Mesenchymal stem cell (in vitro differentiated cells and primary cell): ENCODE data around the gene SNX8.

Experiments used
- DNase-seq: peaks from one replicate; pipeline ENCODE4 v3.0.0-alpha.2; 2013
- H2AFZ ChIP-seq: one replicate; pipeline ENCODE4 v1.6.1; 2013; ENCODE audit warnings: low read depth, mild to moderate bottlenecking, control low read depth, inconsistent platforms, low read length, moderate library complexity
- H2AK5ac ChIP-seq: 2 replicates; pipeline ENCODE4 v1.6.1; 2013; ENCODE audit warnings: low read length, moderate library complexity, mild to moderate bottlenecking, inconsistent platforms; ENCODE audit not compliant: severe bottlenecking
- H2BK120ac ChIP-seq: one replicate; pipeline ENCODE4 v1.6.1; 2013; ENCODE audit warnings: low read depth, mild to moderate bottlenecking, inconsistent platforms, low read length, moderate library complexity
- H2BK12ac ChIP-seq, 2 experiments: one replicate each; pipeline ENCODE4 v1.6.1; 2013; ENCODE audit warnings: inconsistent platforms in 2 of 2, low read length in 2 of 2, mild to moderate bottlenecking in 2 of 2, moderate library complexity in 2 of 2, control low read depth in 1 of 2
- H2BK15ac ChIP-seq: one replicate; pipeline ENCODE4 v1.6.1; 2013; ENCODE audit warnings: mild to moderate bottlenecking, low read depth, inconsistent platforms; ENCODE audit not compliant: poor library complexity, severe bottlenecking
- H2BK5ac ChIP-seq: 2 replicates; pipeline ENCODE4 v1.6.1; 2013; ENCODE audit warnings: low read depth, mild to moderate bottlenecking, low read length, control low read depth, inconsistent platforms; ENCODE audit not compliant: poor library complexity, severe bottlenecking
- H3K14ac ChIP-seq, 2 experiments: one replicate each; pipeline ENCODE4 v1.6.1; 2013; ENCODE audit warnings: inconsistent platforms in 2 of 2, low read length in 2 of 2, control low read depth in 1 of 2, mild to moderate bottlenecking in 1 of 2, moderate library complexity in 1 of 2
- H3K18ac ChIP-seq, 2 experiments: one replicate each; pipeline ENCODE4 v1.6.1; 2013; ENCODE audit warnings: inconsistent platforms in 2 of 2, low read length in 2 of 2, control low read depth in 1 of 2, low read depth in 1 of 2, mild to moderate bottlenecking in 1 of 2
- H3K23ac ChIP-seq, 2 experiments: one replicate each; pipeline ENCODE4 v1.6.1; 2013; ENCODE audit warnings: inconsistent platforms in 2 of 2, low read length in 2 of 2, mild to moderate bottlenecking in 2 of 2, moderate library complexity in 2 of 2, control low read depth in 1 of 2
- H3K27ac ChIP-seq: 2 replicates; pipeline ENCODE4 v1.5.1; 2013; ENCODE audit warnings: mild to moderate bottlenecking, moderate library complexity, low read length, control low read depth, inconsistent platforms; ENCODE audit not compliant: poor library complexity, severe bottlenecking
- H3K27me3 ChIP-seq, 2 experiments: 2 replicates each; pipeline versions ENCODE4 v1.6.1 to v1.7.0; 2013; ENCODE audit warnings: low read length in 2 of 2, mild to moderate bottlenecking in 2 of 2, moderate library complexity in 2 of 2, control low read depth in 1 of 2, inconsistent platforms in 1 of 2; ENCODE audit not compliant: control insufficient read depth in 1 of 2, insufficient read depth in 1 of 2
- H3K36me3 ChIP-seq, 2 experiments: 2 replicates each; pipeline versions ENCODE4 v1.6.1 to v1.7.0; 2013; ENCODE audit warnings: low read length in 2 of 2, control low read depth in 1 of 2, inconsistent platforms in 1 of 2, low read depth in 1 of 2, mild to moderate bottlenecking in 1 of 2; ENCODE audit not compliant: insufficient read depth in 2 of 2, control insufficient read depth in 1 of 2
- H3K4ac ChIP-seq, 2 experiments: one replicate each; pipeline ENCODE4 v1.6.1; 2013; ENCODE audit warnings: inconsistent platforms in 2 of 2, low read length in 2 of 2, mild to moderate bottlenecking in 2 of 2, moderate library complexity in 2 of 2, control low read depth in 1 of 2, low read depth in 1 of 2
- H3K4me1 ChIP-seq: 2 replicates; pipeline ENCODE4 v1.6.1; 2013; ENCODE audit warnings: low read depth, low read length, control low read depth; ENCODE audit not compliant: control insufficient read depth, insufficient read depth
- H3K4me2 ChIP-seq: 2 replicates; pipeline ENCODE4 v1.6.1; 2013; ENCODE audit warnings: low read length, mild to moderate bottlenecking, inconsistent platforms; ENCODE audit not compliant: poor library complexity, severe bottlenecking
- H3K4me3 ChIP-seq, 2 experiments: 2 replicates each; pipeline versions ENCODE4 v1.5.1 to v1.7.0; 2013; ENCODE audit warnings: low read length in 2 of 2, mild to moderate bottlenecking in 2 of 2, control low read depth in 1 of 2, low read depth in 1 of 2; ENCODE audit not compliant: insufficient read depth in 1 of 2
- H3K79me1 ChIP-seq: replicated peaks from 2 replicates; pipeline ENCODE4 v1.6.1; 2013; ENCODE audit warnings: mild to moderate bottlenecking, control low read depth, low read length, inconsistent platforms; ENCODE audit not compliant: poor library complexity, severe bottlenecking
- H3K9ac ChIP-seq: 2 replicates; pipeline ENCODE4 v1.7.0; 2013; ENCODE audit warnings: mild to moderate bottlenecking, low read length, moderate library complexity
- H3K9me3 ChIP-seq: 2 replicates; pipeline ENCODE4 v1.7.0; 2013; ENCODE audit warnings: mild to moderate bottlenecking, low read length; ENCODE audit not compliant: control insufficient read depth
- H4K8ac ChIP-seq: one replicate; pipeline ENCODE4 v1.6.1; 2013; ENCODE audit warnings: inconsistent platforms, mild to moderate bottlenecking, low read length, moderate library complexity
- H4K91ac ChIP-seq: one replicate; pipeline ENCODE4 v1.6.1; 2013; ENCODE audit warnings: mild to moderate bottlenecking, low read length, inconsistent platforms
- WGBS: methylation state at CpG from one replicate; pipeline ENCODE4 v1.1.7; 2013; ENCODE audit warnings: mixed read lengths; 5-methylcytosine and 5-hydroxymethylcytosine counted together

SNX8 gene

DNA sequence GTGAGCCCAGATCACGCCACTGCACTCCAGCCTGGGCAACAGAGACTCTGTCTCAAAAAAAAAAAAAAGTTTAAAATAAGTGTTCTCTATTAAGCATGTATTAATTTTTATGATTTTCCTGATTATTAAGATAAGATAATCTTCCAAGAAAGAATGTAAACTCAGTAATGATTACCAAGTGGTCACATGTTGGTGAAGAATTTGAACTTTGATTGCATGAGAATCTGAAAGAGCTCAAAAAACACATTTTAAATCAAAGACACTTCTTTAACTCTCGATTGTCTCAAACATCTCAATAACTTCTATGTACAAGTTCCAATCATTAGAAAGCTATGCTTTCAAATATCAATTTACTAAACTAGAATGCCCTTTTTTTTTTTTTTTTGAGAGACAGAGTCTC, 33.8 kb downstream of the SNX8 start:
- Histone ChIP-seq H2BK120ac (no peak overlapping the region), H2AFZ (no peak overlapping the region), H3K9me3 (no peaks in the 10 kb centered on the region), H3K27ac (no peak overlapping the region), H3K4me3 (no peak overlapping the region), H4K91ac (no peak overlapping the region), H3K27me3 (no peaks in the 10 kb centered on the region), H3K4ac (no peak overlapping the region), H2BK12ac (no peak overlapping the region), H3K9ac (no peak overlapping the region), H4K8ac (no peak overlapping the region), H2BK5ac (no peak overlapping the region), H2BK15ac (no peak overlapping the region), H3K14ac (no peak overlapping the region), H3K36me3 (peaks cover 11 to 27% of the 10 kb centered on the region in 2 experiments), H3K4me1 (peaks cover 6% of the 10 kb centered on the region), H3K4me2 (no peak overlapping the region), H3K23ac (no peak overlapping the region), H3K18ac (no peak overlapping the region), H3K79me1 (peaks cover 30% of the 10 kb centered on the region), H2AK5ac (no peak overlapping the region)
- DNase-seq = peak; percentile 5
- WGBS = 88% methylated on average over 1 of the region's 2 CpGs

GRCh38 chr7:2279896-2280295, 34.3 kb downstream of the SNX8 start:
- no peak overlapping the region for H4K91ac ChIP-seq
- no peak overlapping the region for H3K4me2 ChIP-seq
- no peak overlapping the region for H2BK15ac ChIP-seq
- no peak overlapping the region for H3K9ac ChIP-seq
- H3K79me1 ChIP-seq = peaks cover 30% of the 10 kb centered on the region
- H3K18ac ChIP-seq = no peak overlapping the region
- H3K23ac ChIP-seq = no peak overlapping the region
- 94% methylated on average over 2 of the region's 4 CpGs for WGBS
- H2BK12ac ChIP-seq = no peak overlapping the region
- no peaks in the 10 kb centered on the region for H3K27me3 ChIP-seq
- H2AK5ac ChIP-seq = no peak overlapping the region
- H2AFZ ChIP-seq = no peak overlapping the region
- no peak overlapping the region for H3K4me3 ChIP-seq
- H3K36me3 ChIP-seq = peaks cover 14 to 32% of the 10 kb centered on the region in 2 experiments
- H2BK120ac ChIP-seq = no peak overlapping the region
- no peak overlapping the region for H3K27ac ChIP-seq
- no peak overlapping the region for H4K8ac ChIP-seq
- H3K4ac ChIP-seq = no peak overlapping the region
- H3K9me3 ChIP-seq = no peaks in the 10 kb centered on the region
- H2BK5ac ChIP-seq = no peak overlapping the region
- peaks cover 6% of the 10 kb centered on the region for H3K4me1 ChIP-seq
- no peak overlapping the region for H3K14ac ChIP-seq
- no peak for DNase-seq

- H3K27me3 ChIP-seq = no peaks in the 10 kb centered on the region
- peaks cover under 1% of the 10 kb centered on the region for H3K4me1 ChIP-seq
- H3K4ac ChIP-seq = no peak overlapping the region
- no peak overlapping the region for H4K8ac ChIP-seq
- no peak overlapping the region for H3K27ac ChIP-seq
- no peak overlapping the region for H3K18ac ChIP-seq
- WGBS = 96% methylated on average over 11 of the region's 11 CpGs
- H2BK120ac ChIP-seq = no peak overlapping the region
- no peak overlapping the region for H3K4me3 ChIP-seq
- no peaks in the 10 kb centered on the region for H3K9me3 ChIP-seq
- H2BK5ac ChIP-seq = no peak overlapping the region
- no peak overlapping the region for H3K9ac ChIP-seq
- H2AK5ac ChIP-seq = no peak overlapping the region
- no peak overlapping the region for H2BK15ac ChIP-seq
- H3K14ac ChIP-seq = no peak overlapping the region
- H2AFZ ChIP-seq = no peak overlapping the region
- H3K36me3 ChIP-seq = peaks cover 26 to 40% of the 10 kb centered on the region in 2 experiments
- peaks cover 22% of the 10 kb centered on the region for H3K79me1 ChIP-seq
- no peak overlapping the region for H2BK12ac ChIP-seq
- H3K23ac ChIP-seq = no peak overlapping the region
- no peak overlapping the region for H4K91ac ChIP-seq
- no peak overlapping the region for H3K4me2 ChIP-seq
- DNase-seq = no peak
Measured at GRCh38 chr7:2278026-2278425, 36.2 kb downstream of the SNX8 start.

GRCh38 chr7:2276107-2276506, 38.1 kb downstream of the SNX8 start:
- H3K36me3 ChIP-seq = peaks cover 32 to 49% of the 10 kb centered on the region in 2 experiments
- no peaks in the 10 kb centered on the region for H3K9me3 ChIP-seq
- H4K8ac ChIP-seq = no peak overlapping the region
- H3K14ac ChIP-seq = no peak overlapping the region
- no peak overlapping the region for H2BK12ac ChIP-seq
- H3K79me1 ChIP-seq = peaks cover 17% of the 10 kb centered on the region
- H2BK15ac ChIP-seq = no peak overlapping the region
- no peak overlapping the region for H2BK120ac ChIP-seq
- 95% methylated on average over 18 of the region's 18 CpGs for whole genome bisulfite sequencing
- H3K4ac ChIP-seq = no peak overlapping the region
- no peak overlapping the region for H2AFZ ChIP-seq
- DNase-seq = no peak
- H2BK5ac ChIP-seq = no peak overlapping the region
- H3K18ac ChIP-seq = no peak overlapping the region
- H3K27me3 ChIP-seq = no peaks in the 10 kb centered on the region
- H4K91ac ChIP-seq = peak overlapping the region; percentile 7
- no peak overlapping the region for H3K9ac ChIP-seq
- H3K4me2 ChIP-seq = no peak overlapping the region
- no peak overlapping the region for H2AK5ac ChIP-seq
- no peak overlapping the region for H3K27ac ChIP-seq
- no peak overlapping the region for H3K23ac ChIP-seq
- H3K4me1 ChIP-seq = no peaks in the 10 kb centered on the region
- no peak overlapping the region for H3K4me3 ChIP-seq
